LNCaP clone FGC (cell line): ENCODE data around the gene ZNF385B.

Experiments
- DNase-seq: peaks from one replicate; pipeline ENCODE4 v3.0.0-alpha.2; 2011; ENCODE audit warnings: low read depth
- H3K4me3 ChIP-seq: 2 replicates; pipeline ENCODE4 v1.5.1; 2011; ENCODE audit warnings: mild to moderate bottlenecking, low read depth, low read length, control low read depth
- TF ChIP-seq, protein P1 (sequence below): IDR thresholded peaks from 2 replicates; pipeline ENCODE4 v1.5.1; 2012; ENCODE audit warnings: mild to moderate bottlenecking; ENCODE audit not compliant: control insufficient read depth, insufficient read depth; ENCODE audit errors: extremely low read depth

Gene ZNF385B

DNA sequence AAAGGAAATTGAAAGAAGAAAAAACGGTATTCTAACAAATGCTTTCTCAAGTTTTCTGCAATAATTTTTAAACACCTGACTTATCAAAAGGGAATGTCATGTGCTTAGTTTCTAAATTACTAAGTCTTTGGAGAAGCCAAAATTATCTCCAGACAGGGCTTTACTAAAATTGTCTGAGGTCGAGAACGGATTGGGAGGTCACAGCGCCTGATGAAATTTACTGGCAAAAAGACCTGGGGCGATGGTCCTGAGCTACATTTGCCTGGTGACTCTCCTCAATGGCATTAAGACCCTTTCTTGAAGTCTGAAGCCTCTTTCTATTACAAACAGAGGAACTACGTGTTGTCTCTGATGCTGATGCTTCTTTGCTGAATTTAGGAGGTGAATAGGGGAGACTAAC, 305.0 kb downstream of the ZNF385B start:
- H3K4me3 ChIP-seq = no peak overlapping the region
- TF ChIP-seq, protein P1, sequence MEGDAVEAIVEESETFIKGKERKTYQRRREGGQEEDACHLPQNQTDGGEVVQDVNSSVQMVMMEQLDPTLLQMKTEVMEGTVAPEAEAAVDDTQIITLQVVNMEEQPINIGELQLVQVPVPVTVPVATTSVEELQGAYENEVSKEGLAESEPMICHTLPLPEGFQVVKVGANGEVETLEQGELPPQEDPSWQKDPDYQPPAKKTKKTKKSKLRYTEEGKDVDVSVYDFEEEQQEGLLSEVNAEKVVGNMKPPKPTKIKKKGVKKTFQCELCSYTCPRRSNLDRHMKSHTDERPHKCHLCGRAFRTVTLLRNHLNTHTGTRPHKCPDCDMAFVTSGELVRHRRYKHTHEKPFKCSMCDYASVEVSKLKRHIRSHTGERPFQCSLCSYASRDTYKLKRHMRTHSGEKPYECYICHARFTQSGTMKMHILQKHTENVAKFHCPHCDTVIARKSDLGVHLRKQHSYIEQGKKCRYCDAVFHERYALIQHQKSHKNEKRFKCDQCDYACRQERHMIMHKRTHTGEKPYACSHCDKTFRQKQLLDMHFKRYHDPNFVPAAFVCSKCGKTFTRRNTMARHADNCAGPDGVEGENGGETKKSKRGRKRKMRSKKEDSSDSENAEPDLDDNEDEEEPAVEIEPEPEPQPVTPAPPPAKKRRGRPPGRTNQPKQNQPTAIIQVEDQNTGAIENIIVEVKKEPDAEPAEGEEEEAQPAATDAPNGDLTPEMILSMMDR = no peak
- DNase-seq = no peak

GRCh38 chr2:179555691-179556283, 305.6 kb downstream of the ZNF385B start:
- no peak overlapping the region for H3K4me3 ChIP-seq
- no peak for DNase-seq

GRCh38 chr2:179554639-179555386, 306.6 kb downstream of the ZNF385B start:
- no peak overlapping the region for H3K4me3 ChIP-seq
- no peak for DNase-seq
- TF ChIP-seq, protein P1 = no peak

More at GRCh38 chr2:179555691-179556283, 305.6 kb downstream of the ZNF385B start:
- TF ChIP-seq, protein P1 = no peak

- TF ChIP-seq, protein P1 = no peak
- no peak overlapping the region for H3K4me3 ChIP-seq
- DNase-seq = no peak
Observed at GRCh38 chr2:179553382-179553781, 308.0 kb downstream of the ZNF385B start.

- DNase-seq = no peak
- no peak overlapping the region for H3K4me3 ChIP-seq
- TF ChIP-seq, protein P1 = no peak
Observed at GRCh38 chr2:179551539-179552045, 309.8 kb downstream of the ZNF385B start.

DNA sequence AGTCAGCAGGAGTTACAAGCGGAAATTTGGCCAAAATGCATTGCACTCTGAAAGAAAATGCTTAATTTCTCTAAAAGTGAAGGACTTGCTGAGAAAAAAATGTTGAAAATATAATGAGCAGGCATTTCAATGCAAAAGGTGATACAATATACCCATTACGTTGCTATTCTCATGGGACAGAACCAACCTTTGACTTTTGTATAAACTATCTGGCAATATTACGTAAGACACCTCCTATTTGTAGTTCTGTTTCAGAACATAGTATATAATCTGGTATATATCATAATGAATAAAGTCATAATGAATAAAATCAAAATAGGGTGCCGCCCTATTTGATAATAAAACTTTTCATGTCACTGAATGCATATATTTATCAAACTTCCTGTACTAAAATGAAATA, 310.6 kb downstream of the ZNF385B start:
- no peak overlapping the region for H3K4me3 ChIP-seq
- TF ChIP-seq, protein P1 = no peak
- DNase-seq = no peak

GRCh38 chr2:179550214-179550613, 311.2 kb downstream of the ZNF385B start:
- TF ChIP-seq, protein P1 = no peak

More at GRCh38 chr2:179550214-179550613, 311.2 kb downstream of the ZNF385B start:
- no peak overlapping the region for H3K4me3 ChIP-seq
- no peak for DNase-seq
